NCI-H1694 treated with DMSO at 0.1 percent for 48 hours (cell line): Measurements from ENCODE around the gene PRDM2.

ENCODE experiments used
- DNase-seq: peaks from one replicate; lab custom pipeline; 2025; lab: John Stamatoyannopoulos, UW

Gene PRDM2

DNA sequence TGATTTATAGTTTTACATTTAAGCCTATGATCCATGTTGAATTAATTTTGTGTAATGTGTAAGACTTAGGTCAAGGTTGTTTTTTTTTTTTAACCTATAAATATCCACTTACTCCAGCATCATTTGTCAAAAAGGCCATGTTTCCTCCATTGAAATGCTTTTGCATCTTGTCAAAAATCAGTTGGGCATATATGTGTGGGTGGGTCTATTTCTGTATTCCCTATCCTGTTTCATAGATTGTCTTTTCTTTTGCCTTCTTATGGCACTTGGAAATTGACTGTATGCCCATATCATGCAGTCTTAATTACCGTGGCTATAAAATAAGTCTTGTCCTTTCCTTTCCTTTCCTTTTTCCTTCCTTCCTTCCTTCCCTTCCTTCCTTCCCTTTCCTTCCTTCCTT is 138.2 kb downstream of the PRDM2 start:
- DNase-seq: no peak

DNA sequence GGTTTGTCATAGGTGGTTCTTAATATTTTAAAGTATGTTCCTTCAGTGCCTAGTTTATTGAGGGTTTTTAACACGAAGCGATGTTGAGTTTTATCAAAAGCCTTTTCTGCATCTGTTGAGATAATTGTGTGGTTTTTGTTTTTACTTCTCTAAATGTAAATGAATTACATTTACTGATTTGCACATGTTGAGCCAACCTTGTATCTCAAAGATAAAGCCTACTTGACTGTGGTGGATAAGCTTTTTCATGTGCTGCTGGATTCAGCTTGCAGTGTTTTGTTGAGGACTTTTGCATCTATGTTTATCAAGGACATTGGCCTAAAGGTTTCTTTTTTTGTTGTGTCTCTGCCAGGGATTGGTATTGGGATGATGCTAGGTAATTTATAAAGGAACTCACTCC is 142.5 kb downstream of the PRDM2 start:
- DNase-seq: no peak

DNA sequence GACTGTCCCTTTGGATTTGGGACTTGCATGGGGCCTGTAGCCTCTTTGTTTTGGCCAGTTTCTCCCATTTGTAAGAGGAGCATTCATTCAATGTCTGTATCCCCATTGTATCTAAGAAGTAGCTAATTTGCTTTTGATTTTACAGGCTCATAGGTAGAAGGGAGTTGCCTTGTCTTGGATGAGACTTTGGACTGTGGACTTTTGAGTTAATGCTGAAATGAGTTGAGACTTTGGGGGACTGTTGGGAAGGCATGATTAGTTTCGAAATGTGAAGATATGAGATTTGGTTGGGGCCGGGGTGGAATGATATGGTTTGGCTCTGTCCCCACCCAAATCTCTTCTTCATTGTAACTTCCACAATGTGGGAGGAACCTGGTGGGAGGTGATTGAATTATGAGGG is 151.7 kb downstream of the PRDM2 start:
- DNase-seq: no peak

DNA sequence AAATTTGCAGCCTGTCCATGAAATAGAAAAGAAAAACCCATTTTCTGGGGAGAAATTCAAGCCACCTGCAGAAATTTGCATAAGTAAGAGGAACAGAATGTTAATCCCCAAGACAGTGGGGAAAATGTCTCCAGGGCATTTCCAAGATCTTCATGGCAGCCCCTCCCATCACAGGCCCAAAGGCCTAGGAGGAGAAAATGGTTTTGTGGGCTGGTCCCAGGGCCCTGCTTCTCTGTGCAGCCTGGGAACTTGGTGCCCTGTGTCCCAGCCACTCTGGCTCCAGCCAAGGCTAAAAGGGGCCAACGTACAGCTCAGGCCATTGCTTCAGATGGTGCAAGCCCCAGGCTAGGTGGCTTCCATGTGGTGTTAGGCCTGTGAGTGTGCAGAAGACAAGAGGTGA is 155.6 kb downstream of the PRDM2 start:
- DNase-seq: no peak

DNA sequence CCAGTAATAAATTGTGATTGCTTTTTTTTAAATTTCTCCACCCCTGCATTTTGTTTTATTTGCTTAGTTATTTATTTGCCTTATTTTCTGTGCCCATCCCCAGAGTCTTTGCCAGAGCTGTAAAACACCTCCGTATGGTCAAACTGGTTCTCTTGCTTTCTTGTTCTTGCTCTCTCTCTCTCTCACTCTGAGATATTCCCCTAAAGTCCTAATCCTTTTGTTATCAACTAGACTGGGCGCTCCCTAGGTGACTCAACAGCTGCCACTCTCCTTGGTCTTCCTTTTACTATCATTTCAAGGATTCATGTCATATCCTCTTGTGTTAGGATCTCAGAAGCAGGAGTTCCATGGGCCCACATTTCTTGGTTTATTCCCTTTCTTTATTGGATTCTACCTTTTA is 160.0 kb downstream of the PRDM2 start:
- DNase-seq: no peak

DNA sequence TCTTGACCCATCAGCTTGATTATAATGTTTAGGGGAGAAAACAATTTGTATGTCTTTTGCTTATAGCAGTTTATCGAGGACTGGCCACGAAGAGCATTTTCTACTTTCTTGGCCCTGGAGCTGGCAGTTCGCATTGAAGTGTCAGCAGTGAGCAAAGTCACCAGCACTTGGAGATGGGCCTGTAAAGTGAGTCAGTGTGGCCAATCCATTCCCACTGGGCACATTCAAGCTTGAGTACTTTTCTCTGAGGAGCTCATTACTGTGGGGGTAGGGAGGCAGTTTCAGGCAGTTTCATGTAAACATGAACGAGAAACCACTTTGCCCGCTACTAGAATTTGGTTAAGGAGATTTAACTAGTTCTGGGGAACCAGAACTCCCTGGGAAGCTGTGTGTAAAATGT is 164.8 kb downstream of the PRDM2 start:
- no peak for DNase-seq

DNA sequence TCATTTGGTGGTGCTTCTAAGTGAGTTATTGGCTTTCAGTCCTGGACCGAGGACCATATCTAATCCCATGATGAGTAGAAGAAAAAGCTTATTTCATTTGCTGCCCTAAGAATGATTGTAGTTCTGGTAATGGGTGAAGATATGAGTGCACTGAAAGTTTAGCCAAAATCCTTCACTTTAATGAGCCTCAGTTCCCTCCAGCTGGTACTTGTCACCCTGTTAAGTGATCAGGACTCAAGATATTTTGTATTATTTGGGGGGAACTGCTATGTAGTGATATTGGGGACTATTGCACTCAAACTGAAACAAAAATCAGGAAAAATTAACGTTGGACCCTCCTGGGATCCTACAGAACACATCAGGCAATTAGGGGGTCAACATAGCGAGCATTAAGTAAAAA is 165.9 kb downstream of the PRDM2 start:
- DNase-seq: no peak

DNA sequence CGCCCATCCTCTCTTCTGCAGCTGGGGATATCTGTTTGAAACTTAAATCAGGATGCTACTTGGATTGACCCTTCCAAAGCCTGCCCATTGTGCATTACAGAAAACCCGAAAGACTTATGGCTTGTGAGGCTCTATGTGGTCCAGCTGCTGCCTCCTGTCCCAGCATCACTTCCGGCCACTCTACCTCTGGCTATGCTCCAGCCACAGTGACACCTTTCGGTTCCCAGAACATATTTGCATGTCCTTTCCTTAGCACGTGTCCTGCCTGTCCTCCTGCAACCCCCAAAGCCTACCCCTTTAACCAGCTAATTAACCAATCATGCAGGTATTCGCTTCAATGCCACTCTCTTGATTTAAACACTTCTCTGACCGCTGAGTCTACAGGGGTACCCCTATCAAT is 167.6 kb downstream of the PRDM2 start:
- DNase-seq: no peak

DNA sequence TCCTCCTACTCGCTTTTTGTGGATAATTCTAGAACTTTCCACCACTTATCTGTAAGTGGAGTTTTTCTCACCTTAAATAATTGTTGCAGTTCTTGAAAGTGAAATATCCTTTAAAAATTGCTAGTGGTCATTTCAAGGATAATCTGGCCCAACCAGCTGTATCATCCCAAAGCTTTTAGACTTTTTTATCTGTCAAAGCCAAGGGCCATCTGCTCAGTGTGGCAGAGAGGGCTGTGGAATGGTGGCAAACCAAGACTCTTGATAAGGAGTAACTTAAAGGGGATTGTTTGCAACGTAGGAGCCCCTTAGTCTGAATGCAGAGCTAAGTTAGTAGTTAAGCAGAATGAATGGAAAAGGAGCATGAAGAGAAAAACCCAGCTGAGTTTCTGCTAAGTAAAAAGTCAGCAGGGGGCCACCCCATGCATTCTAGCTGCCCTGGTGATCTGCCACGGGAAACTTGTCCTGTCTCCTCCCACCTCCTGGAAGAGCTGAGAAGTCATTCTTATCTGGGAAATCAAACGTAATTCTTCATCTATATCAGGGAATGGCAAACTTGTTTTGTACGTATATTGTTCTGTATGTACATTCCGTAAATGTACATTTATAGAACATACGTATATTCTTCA is 169.3 kb downstream of the PRDM2 start:
- DNase-seq: no peak

DNA sequence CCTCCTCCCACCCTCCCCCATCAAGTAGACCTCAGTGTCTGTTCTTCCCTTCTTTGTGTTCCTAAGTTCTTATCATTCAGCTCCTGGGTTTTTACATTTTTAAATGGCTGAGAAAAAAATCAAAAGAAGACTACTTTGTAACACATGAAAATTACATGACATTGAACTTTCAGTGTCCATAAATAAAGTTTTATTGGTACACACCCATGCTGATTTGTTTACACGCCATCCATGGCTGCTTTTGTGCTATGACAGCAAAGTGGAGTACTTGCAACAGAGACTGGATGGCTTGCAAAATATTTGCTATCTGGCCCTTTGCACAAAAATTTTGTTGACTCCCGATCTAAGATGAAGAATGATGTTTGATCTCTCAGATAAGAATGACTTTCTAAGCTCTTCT is 171.4 kb downstream of the PRDM2 start:
- DNase-seq: no peak

DNA sequence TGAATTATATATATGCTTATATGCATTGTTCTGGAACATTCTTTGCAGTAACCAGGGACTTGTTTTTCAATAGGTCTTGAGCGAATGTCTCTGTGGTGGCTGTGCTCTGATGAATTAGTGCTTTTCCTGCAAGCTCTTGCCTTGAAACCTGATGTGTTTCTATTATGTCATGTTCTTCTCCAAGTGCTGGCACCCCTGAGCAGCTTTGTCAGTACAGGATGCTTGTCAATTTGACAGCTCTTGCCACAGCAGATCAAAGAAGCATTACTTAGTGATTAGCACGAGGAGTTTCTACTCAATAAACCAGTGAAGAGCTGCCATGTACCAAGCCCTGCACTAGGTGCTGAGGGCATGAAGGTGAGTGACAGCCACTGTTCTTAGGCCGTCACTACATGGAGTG is 171.9 kb downstream of the PRDM2 start:
- DNase-seq: no peak

DNA sequence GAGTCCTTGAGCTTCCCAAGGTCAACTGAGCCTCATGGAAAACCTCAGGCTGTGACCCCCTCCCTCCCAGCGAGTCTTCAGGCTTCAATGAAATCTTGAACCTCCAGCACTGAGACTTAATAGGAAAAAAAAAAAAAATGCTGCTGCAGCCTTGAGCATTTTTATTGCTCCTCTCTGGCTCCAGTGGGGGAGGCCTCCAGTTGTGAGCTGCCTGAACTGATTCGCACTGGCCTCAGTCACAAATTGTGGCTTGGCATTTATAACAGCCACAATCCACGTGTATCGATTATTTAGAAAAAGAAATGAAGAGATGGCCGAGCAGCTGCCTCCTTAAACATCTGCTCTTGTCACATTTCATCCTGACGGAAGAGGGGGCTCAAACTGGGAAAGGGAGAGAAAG is 173.0 kb downstream of the PRDM2 start:
- DNase-seq: no peak
